ENCODE measurements around the gene CASZ1. TPM values are rescaled to one million over a fixed set of nuclear protein-coding genes. Genes with fewer than 3 reads are reported as not detected.

CASZ1 gene
- total and polyA plus RNA-seq, 2 donors (not counting 3 experiments of a cell fraction or from before 2014, with no cell fraction given): 1.5 to 5.2 TPM

GRCh38 chr1:10814312-10814711 is 17.9 kb upstream of the CASZ1 start:
- TF ChIP-seq, protein P1, sequence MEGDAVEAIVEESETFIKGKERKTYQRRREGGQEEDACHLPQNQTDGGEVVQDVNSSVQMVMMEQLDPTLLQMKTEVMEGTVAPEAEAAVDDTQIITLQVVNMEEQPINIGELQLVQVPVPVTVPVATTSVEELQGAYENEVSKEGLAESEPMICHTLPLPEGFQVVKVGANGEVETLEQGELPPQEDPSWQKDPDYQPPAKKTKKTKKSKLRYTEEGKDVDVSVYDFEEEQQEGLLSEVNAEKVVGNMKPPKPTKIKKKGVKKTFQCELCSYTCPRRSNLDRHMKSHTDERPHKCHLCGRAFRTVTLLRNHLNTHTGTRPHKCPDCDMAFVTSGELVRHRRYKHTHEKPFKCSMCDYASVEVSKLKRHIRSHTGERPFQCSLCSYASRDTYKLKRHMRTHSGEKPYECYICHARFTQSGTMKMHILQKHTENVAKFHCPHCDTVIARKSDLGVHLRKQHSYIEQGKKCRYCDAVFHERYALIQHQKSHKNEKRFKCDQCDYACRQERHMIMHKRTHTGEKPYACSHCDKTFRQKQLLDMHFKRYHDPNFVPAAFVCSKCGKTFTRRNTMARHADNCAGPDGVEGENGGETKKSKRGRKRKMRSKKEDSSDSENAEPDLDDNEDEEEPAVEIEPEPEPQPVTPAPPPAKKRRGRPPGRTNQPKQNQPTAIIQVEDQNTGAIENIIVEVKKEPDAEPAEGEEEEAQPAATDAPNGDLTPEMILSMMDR (IDR thresholded peaks at IDR 0.05; ENCODE audit: extremely low read depth in 1 of 2, insufficient read depth in 1 of 2, low read depth in 1 of 2, low read length in 2 of 2): no peak
- TF ChIP-seq POLR2AphosphoS5 (IDR thresholded peaks at IDR 0.05; ENCODE audit: insufficient read depth, low read depth, low read length): no peak
- TF ChIP-seq MAX (IDR thresholded peaks at IDR 0.05; ENCODE audit: insufficient read depth, insufficient read length): no peak
- TF ChIP-seq POLR2A (IDR thresholded peaks at IDR 0.05; ENCODE audit: low read depth, low read length): no peak
- TF ChIP-seq GATA2 (IDR thresholded peaks at IDR 0.05; ENCODE audit: insufficient read depth, insufficient read length, low read depth, low read length): no peak
- no peak for TF ChIP-seq EZH2 (IDR thresholded peaks at IDR 0.05; ENCODE audit: borderline replicate concordance, low read depth, low read length, severe bottlenecking)
- no peak for TF ChIP-seq MYC (IDR thresholded peaks at IDR 0.05; ENCODE audit: low read depth, low read length)
- no peak for TF ChIP-seq FOS (IDR thresholded peaks at IDR 0.05; ENCODE audit: borderline replicate concordance, insufficient read depth, low read length)
- no peak for TF ChIP-seq JUN (IDR thresholded peaks at IDR 0.05; ENCODE audit: borderline replicate concordance, insufficient read depth, insufficient read length, low read depth)
- Histone ChIP-seq H3K27me3 (ENCODE audit: control insufficient read depth in 2 of 2, insufficient read depth in 2 of 2, low read length in 2 of 2) (peaks cover 2 to 6% of the 10 kb centered on the region in 2 experiments), H3K36me3 (ENCODE audit: control insufficient read depth in 2 of 2, extremely low read depth in 1 of 2, insufficient read depth in 2 of 2, low read length in 2 of 2) (no peaks in the 10 kb centered on the region), H3K9ac (replicated peaks; ENCODE audit: extremely low read depth, insufficient read depth, low read length) (no peak overlapping the region), H3K4me3 (replicated peaks in 1 of 3; ENCODE audit: insufficient read depth in 1 of 3, low read depth in 1 of 3, low read length in 3 of 3) (no peak overlapping the region), H3K27ac (ENCODE audit: insufficient read depth, low read depth, low read length) (no peak overlapping the region), H2AFZ (ENCODE audit: low read depth, low read length) (no peak overlapping the region), H3K4me1 (ENCODE audit: control insufficient read depth, extremely low read depth, insufficient read depth, low read length) (no peaks in the 10 kb centered on the region), H3K79me2 (ENCODE audit: control insufficient read depth, insufficient read depth, low read length) (no peaks in the 10 kb centered on the region), H3K9me1 (replicated peaks; ENCODE audit: control insufficient read depth, extremely low read depth, insufficient read depth, low read length) (no peaks in the 10 kb centered on the region), H3K4me2 (ENCODE audit: insufficient read depth, low read length) (no peak overlapping the region), H4K20me1 (replicated peaks; ENCODE audit: control insufficient read depth, extremely low read depth, insufficient read depth, low read length) (no peaks in the 10 kb centered on the region), H3K9me3 (replicated peaks; ENCODE audit: control insufficient read depth, insufficient read depth, low read length) (no peaks in the 10 kb centered on the region)
- dilution Hi-C loops (cut with MboI; ENCODE audit: extremely low pct_ligation_motif_present, low sequenced_read_pairs): no loop called here
- CTCF ChIA-PET: no interaction called here
- DNase-seq (ENCODE audit: low read depth, low spot score): no peak
- intact Hi-C loops (cut with micrococcal nuclease): no loop called here
- BruUV-seq (replicated peaks): no TSS peak
- FAIRE-seq: no peak
- POLR2A ChIA-PET: no interaction called here
